NB4 (cell line): ENCODE measurements around the gene GPR89B.

Experiments
- CTCF ChIP-seq: IDR thresholded peaks from one replicate; pipeline ENCODE4 v1.5.1; 2012; ENCODE audit warnings: low read depth, low read length
- POLR2A ChIP-seq: IDR thresholded peaks from 2 replicates; pipeline ENCODE4 v1.6.1; 2011; ENCODE audit warnings: mild to moderate bottlenecking; ENCODE audit not compliant: insufficient read length; ENCODE audit errors: extremely low read depth

GRCh38 chr1:147904726-147905125 is 23.5 kb upstream of the GPR89B start:
- no peak for TF ChIP-seq CTCF
- no peak for TF ChIP-seq POLR2A
